ENCODE measurements around the gene SPZ1.
"Not testable (repeated sequence)": the region's sequence is repeated elsewhere in the genome, so short reads cannot be mapped to it uniquely, and the experiment has no call there.

GRCh38 chr5:80301342-80301741 is 18.5 kb upstream of the SPZ1 start:
- TF ChIP-seq, protein P1, sequence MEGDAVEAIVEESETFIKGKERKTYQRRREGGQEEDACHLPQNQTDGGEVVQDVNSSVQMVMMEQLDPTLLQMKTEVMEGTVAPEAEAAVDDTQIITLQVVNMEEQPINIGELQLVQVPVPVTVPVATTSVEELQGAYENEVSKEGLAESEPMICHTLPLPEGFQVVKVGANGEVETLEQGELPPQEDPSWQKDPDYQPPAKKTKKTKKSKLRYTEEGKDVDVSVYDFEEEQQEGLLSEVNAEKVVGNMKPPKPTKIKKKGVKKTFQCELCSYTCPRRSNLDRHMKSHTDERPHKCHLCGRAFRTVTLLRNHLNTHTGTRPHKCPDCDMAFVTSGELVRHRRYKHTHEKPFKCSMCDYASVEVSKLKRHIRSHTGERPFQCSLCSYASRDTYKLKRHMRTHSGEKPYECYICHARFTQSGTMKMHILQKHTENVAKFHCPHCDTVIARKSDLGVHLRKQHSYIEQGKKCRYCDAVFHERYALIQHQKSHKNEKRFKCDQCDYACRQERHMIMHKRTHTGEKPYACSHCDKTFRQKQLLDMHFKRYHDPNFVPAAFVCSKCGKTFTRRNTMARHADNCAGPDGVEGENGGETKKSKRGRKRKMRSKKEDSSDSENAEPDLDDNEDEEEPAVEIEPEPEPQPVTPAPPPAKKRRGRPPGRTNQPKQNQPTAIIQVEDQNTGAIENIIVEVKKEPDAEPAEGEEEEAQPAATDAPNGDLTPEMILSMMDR (IDR thresholded peaks at IDR 0.05) = not testable (repeated sequence)
- not testable (repeated sequence) for TF ChIP-seq POLR2AphosphoS5 (IDR thresholded peaks at IDR 0.05; ENCODE audit: insufficient read depth in 1 of 2, low read depth in 1 of 2)

Data from vagina (tissue), 2 donors.